Astrocyte (in vitro differentiated cells and primary cell): ENCODE measurements around the gene IER5L. TPM values are rescaled to one million over a fixed set of nuclear protein-coding genes. Genes with fewer than 3 reads are reported as not detected.

Experiments
- DNase-seq: peaks from one replicate; pipeline ENCODE4 v3.0.0-alpha.2; 2010; ENCODE audit warnings: low read depth
- FAIRE-seq: peaks from 2 replicates; lab custom pipeline; 2011; peaks lifted over from hg19 to GRCh38; lab: Jason Lieb, UNC
- H2AFZ ChIP-seq: 2 replicates; pipeline ENCODE4 v1.6.0; 2012; ENCODE audit warnings: low read depth, low read length, inconsistent platforms
- H3K27ac ChIP-seq: 2 replicates; pipeline ENCODE4 v1.5.1; 2011; ENCODE audit warnings: low read depth, low read length, inconsistent platforms
- H3K27me3 ChIP-seq: 2 replicates; pipeline ENCODE4 v1.6.0; 2011; ENCODE audit warnings: low read length, inconsistent platforms; ENCODE audit not compliant: insufficient read depth
- H3K36me3 ChIP-seq: 2 replicates; pipeline ENCODE4 v1.5.1; 2011; ENCODE audit warnings: low read length, inconsistent platforms; ENCODE audit not compliant: insufficient read depth
- H3K4me1 ChIP-seq: 2 replicates; pipeline ENCODE4 v1.5.1; 2011; ENCODE audit warnings: low read length, inconsistent platforms; ENCODE audit not compliant: insufficient read depth
- H3K4me2 ChIP-seq: 2 replicates; pipeline ENCODE4 v1.6.0; 2012; ENCODE audit warnings: low read length, inconsistent platforms
- H3K4me3 ChIP-seq: 2 replicates; pipeline ENCODE4 v1.5.1; 2011; ENCODE audit warnings: low read depth, mild to moderate bottlenecking, low read length, inconsistent platforms; ENCODE audit not compliant: insufficient read depth
- H3K79me2 ChIP-seq: 2 replicates; pipeline ENCODE4 v1.6.0; 2012; ENCODE audit warnings: mild to moderate bottlenecking, low read length, inconsistent platforms; ENCODE audit not compliant: insufficient read depth
- H3K9ac ChIP-seq: 2 replicates; pipeline ENCODE4 v1.6.0; 2012; ENCODE audit warnings: mild to moderate bottlenecking, low read length, inconsistent platforms
- H3K9me3 ChIP-seq: 2 replicates; pipeline ENCODE4 v1.5.1; 2012; ENCODE audit warnings: low read depth, mild to moderate bottlenecking, low read length, inconsistent platforms; ENCODE audit not compliant: insufficient read depth
- H4K20me1 ChIP-seq: 2 replicates; pipeline ENCODE4 v1.6.0; 2012; ENCODE audit warnings: low read length, inconsistent platforms; ENCODE audit not compliant: insufficient read depth
- H3K27ac Mint-ChIP-seq: one replicate; pipeline ENCODE4 v1.8.0; 2021; ENCODE audit warnings: mild to moderate bottlenecking, mixed read lengths; ENCODE audit not compliant: unreplicated experiment
- H3K27me3 Mint-ChIP-seq: one replicate; pipeline ENCODE4 v1.8.0; 2021; ENCODE audit warnings: low read depth, mixed read lengths; ENCODE audit not compliant: unreplicated experiment
- H3K36me3 Mint-ChIP-seq: one replicate; pipeline ENCODE4 v1.8.0; 2021; ENCODE audit warnings: low read depth, mixed read lengths; ENCODE audit not compliant: unreplicated experiment
- H3K4me1 Mint-ChIP-seq: one replicate; pipeline ENCODE4 v1.8.0; 2021; ENCODE audit warnings: low read depth, mixed read lengths; ENCODE audit not compliant: unreplicated experiment
- H3K4me3 Mint-ChIP-seq: one replicate; pipeline ENCODE4 v1.8.0; 2021; ENCODE audit warnings: mild to moderate bottlenecking, moderate library complexity, mixed read lengths; ENCODE audit not compliant: unreplicated experiment
- H3K9me3 Mint-ChIP-seq: one replicate; pipeline ENCODE4 v1.8.0; 2021; ENCODE audit warnings: mild to moderate bottlenecking, mixed read lengths; ENCODE audit not compliant: unreplicated experiment
- CTCF ChIP-seq: IDR thresholded peaks from 2 replicates; pipeline ENCODE4 v1.5.1; 2011; ENCODE audit warnings: low read depth, mild to moderate bottlenecking, inconsistent platforms, low read length, moderate library complexity; ENCODE audit not compliant: insufficient read depth
- EZH2 ChIP-seq: IDR thresholded peaks from 2 replicates; pipeline ENCODE4 v1.6.1; 2012; ENCODE audit warnings: mild to moderate bottlenecking, low read length, inconsistent platforms; ENCODE audit not compliant: insufficient read depth
- total RNA-seq: library from RNA; stranded (reverse); gene quantifications from 2 replicates; pipeline ENCODE4 v1.2.1, GENCODE V29; 2021

Gene IER5L
- total RNA-seq, 1 donor from 2014 or later: 47.0 TPM

GRCh38 chr9:129220771-129221170 lies 42.7 kb upstream of the IER5L start:
- peaks cover 17% of the 10 kb centered on the region for H3K27me3 Mint-ChIP-seq
- H3K4me1 Mint-ChIP-seq: no peaks in the 10 kb centered on the region
- no peaks in the 10 kb centered on the region for H3K9me3 Mint-ChIP-seq
- Histone ChIP-seq H3K4me2 (no peak overlapping the region), H3K36me3 (no peaks in the 10 kb centered on the region), H3K27ac (no peak overlapping the region), H2AFZ (no peak overlapping the region), H3K27me3 (no peaks in the 10 kb centered on the region), H3K4me1 (peaks cover 4% of the 10 kb centered on the region), H3K9me3 (no peaks in the 10 kb centered on the region), H3K79me2 (no peaks in the 10 kb centered on the region), H3K4me3 (no peak overlapping the region), H4K20me1 (no peaks in the 10 kb centered on the region), H3K9ac (no peak overlapping the region)
- no peak for TF ChIP-seq EZH2
- no peak for TF ChIP-seq CTCF
- H3K27ac Mint-ChIP-seq: no peak overlapping the region
- no peak overlapping the region for H3K4me3 Mint-ChIP-seq
- no peak for FAIRE-seq
- peaks cover 2% of the 10 kb centered on the region for H3K36me3 Mint-ChIP-seq
- no peak for DNase-seq

GRCh38 chr9:129218918-129219317 lies 40.9 kb upstream of the IER5L start:
- Histone ChIP-seq H3K4me3 (no peak overlapping the region), H3K36me3 (no peaks in the 10 kb centered on the region), H2AFZ (no peak overlapping the region), H3K9me3 (no peaks in the 10 kb centered on the region), H3K27me3 (no peaks in the 10 kb centered on the region), H3K4me2 (no peak overlapping the region), H3K4me1 (no peaks in the 10 kb centered on the region), H3K9ac (no peak overlapping the region), H4K20me1 (no peaks in the 10 kb centered on the region), H3K79me2 (no peaks in the 10 kb centered on the region), H3K27ac (no peak overlapping the region)
- Mint-ChIP-seq H3K27me3 (peaks cover 14% of the 10 kb centered on the region), H3K27ac (no peak overlapping the region), H3K9me3 (no peaks in the 10 kb centered on the region), H3K36me3 (peaks cover 4% of the 10 kb centered on the region), H3K4me3 (no peak overlapping the region), H3K4me1 (no peaks in the 10 kb centered on the region)
- no peak for FAIRE-seq
- no peak for TF ChIP-seq EZH2
- no peak for DNase-seq

GRCh38 chr9:129218272-129218625 lies 40.2 kb upstream of the IER5L start:
- Mint-ChIP-seq H3K36me3 (peaks cover 4% of the 10 kb centered on the region), H3K4me3 (no peak overlapping the region), H3K9me3 (no peaks in the 10 kb centered on the region), H3K27ac (no peak overlapping the region), H3K4me1 (no peaks in the 10 kb centered on the region), H3K27me3 (peaks cover 10% of the 10 kb centered on the region)
- Histone ChIP-seq H3K36me3 (no peaks in the 10 kb centered on the region), H3K27ac (no peak overlapping the region), H4K20me1 (no peaks in the 10 kb centered on the region), H3K9me3 (no peaks in the 10 kb centered on the region), H3K4me3 (no peak overlapping the region), H3K27me3 (no peaks in the 10 kb centered on the region), H3K4me2 (no peak overlapping the region), H3K9ac (no peak overlapping the region), H3K4me1 (no peaks in the 10 kb centered on the region), H3K79me2 (no peaks in the 10 kb centered on the region), H2AFZ (no peak overlapping the region)
- TF ChIP-seq EZH2 (no peak), CTCF (no peak)
- FAIRE-seq: no peak
- DNase-seq: no peak
